A172 (cell line): ENCODE measurements around the gene TADA1. TPM values are rescaled to one million over a fixed set of nuclear protein-coding genes. Genes with fewer than 3 reads are reported as not detected.

Experiments used
- DNase-seq: peaks from one replicate; pipeline ENCODE4 v3.0.0-alpha.2; 2015; ENCODE audit warnings: low spot score
- total RNA-seq: library from RNA; depleted of rRNA; stranded (reverse); fragments of >200 nt; shearing (Covaris generic); gene quantifications from 2 replicates; pipeline ENCODE4 v1.2.3, GENCODE V29; 2014; rRNA removed

The TADA1 gene
- 24.1 and 28.5 TPM in 2 replicates for total RNA-seq

GRCh38 chr1:166875734-166876539, at the start of gene TADA1:
TSS of gene TADA1 (minus strand) at chr1:166876264. CDS start at chr1:166876233, 31 bp downstream.
- DNase-seq, result peak; percentile 99

- DNase-seq, result no peak
Measured at GRCh38 chr1:166924823-166925541, 48.9 kb upstream of the TADA1 start.

- DNase-seq, result no peak
Measured at GRCh38 chr1:166920561-166921475, 44.8 kb upstream of the TADA1 start.

GRCh38 chr1:166918956-166919316, 42.9 kb upstream of the TADA1 start:
- DNase-seq, result no peak

- DNase-seq, result no peak
Measured at GRCh38 chr1:166918088-166918955, 42.3 kb upstream of the TADA1 start.

GRCh38 chr1:166915941-166916340, 39.9 kb upstream of the TADA1 start:
- DNase-seq, result peak; percentile 89

- no peak for DNase-seq
Measured at GRCh38 chr1:166915042-166915441, 39.0 kb upstream of the TADA1 start.

- no peak for DNase-seq
Measured at GRCh38 chr1:166914111-166914510, 38.0 kb upstream of the TADA1 start.

GRCh38 chr1:166911624-166912023, 35.6 kb upstream of the TADA1 start:
- DNase-seq, result no peak

GRCh38 chr1:166910396-166910994, 34.4 kb upstream of the TADA1 start:
- DNase-seq, result peak; percentile 98

- DNase-seq, result no peak
Measured at GRCh38 chr1:166908942-166909341, 32.9 kb upstream of the TADA1 start.

- no peak for DNase-seq
Measured at GRCh38 chr1:166907763-166908162, 31.7 kb upstream of the TADA1 start.

GRCh38 chr1:166907051-166907450, 31.0 kb upstream of the TADA1 start:
- no peak for DNase-seq

GRCh38 chr1:166906647-166907046, 30.6 kb upstream of the TADA1 start:
- DNase-seq, result no peak

GRCh38 chr1:166905900-166906299, 29.8 kb upstream of the TADA1 start:
- peak; percentile 88 for DNase-seq

GRCh38 chr1:166905136-166905535, 29.1 kb upstream of the TADA1 start:
- DNase-seq, result no peak

- no peak for DNase-seq
Measured at GRCh38 chr1:166903232-166903631, 27.2 kb upstream of the TADA1 start.

- peak; percentile 77 for DNase-seq
Measured at GRCh38 chr1:166902279-166902678, 26.2 kb upstream of the TADA1 start.

GRCh38 chr1:166900987-166901386, 24.9 kb upstream of the TADA1 start:
- no peak for DNase-seq

GRCh38 chr1:166899769-166900168, 23.7 kb upstream of the TADA1 start:
- no peak for DNase-seq

GRCh38 chr1:166895766-166896165, 19.7 kb upstream of the TADA1 start:
- DNase-seq, result no peak
